CD4-positive, alpha-beta T cell (primary cell): ENCODE data around the gene UPB1. TPM values are rescaled to one million over a fixed set of nuclear protein-coding genes. Genes with fewer than 3 reads are reported as not detected.

Experiments
- ATAC-seq: fragments of 200-7000 bp; cut with Tn5 transposase; one replicate; pipeline ENCODE4 v1.10.0; 2022; ENCODE audit warnings: mild to moderate bottlenecking; ENCODE audit not compliant: poor library complexity
- CTCF ChIA-PET: fragments of 350-600 bp; sonication (Branson Sonifier 250); formaldehyde crosslinking; loops from one replicate; lab custom pipeline; 2021; ENCODE audit warnings: antibody characterized with exemption, inconsistent platforms; lab: Charles Lee
- POLR2A ChIA-PET: fragments of 350-600 bp; sonication (Branson Sonifier 250); formaldehyde crosslinking; loops from one replicate; lab custom pipeline; 2021; ENCODE audit warnings: antibody characterized with exemption, inconsistent platforms; lab: Charles Lee
- DNase-seq, 14 experiments: peaks; one replicate each; pipeline ENCODE4 v3.0.0-alpha.2; 2013 to 2020; ENCODE audit warnings: mixed read lengths in 2 of 14
- H3K27ac ChIP-seq, 2 donors: one replicate each; pipeline versions ENCODE4 v1.5.1 to v1.7.0; 2013; ENCODE audit warnings: low read length in 2 of 2, low read depth in 1 of 2, mild to moderate bottlenecking in 1 of 2
- H3K27me3 ChIP-seq, 2 experiments: 1 replicate in 1 of 2; 2 replicates in 1 of 2; pipeline versions ENCODE4 v1.6.1 to v1.7.0; 2013; ENCODE audit warnings: low read length in 2 of 2, control low read depth in 1 of 2, mild to moderate bottlenecking in 1 of 2, moderate library complexity in 1 of 2; ENCODE audit not compliant: insufficient read depth in 2 of 2, control insufficient read depth in 1 of 2
- H3K36me3 ChIP-seq: one replicate; pipeline ENCODE4 v1.6.1; 2013; ENCODE audit warnings: low read length, control low read depth; ENCODE audit not compliant: insufficient read depth
- H3K4me1 ChIP-seq: one replicate; pipeline ENCODE4 v1.6.1; 2013; ENCODE audit warnings: low read length, control low read depth; ENCODE audit not compliant: insufficient read depth
- H3K4me3 ChIP-seq: one replicate; pipeline ENCODE4 v1.5.1; 2013; ENCODE audit warnings: mild to moderate bottlenecking, low read length, moderate library complexity
- H3K9me3 ChIP-seq, 2 experiments: 1 replicate in 1 of 2; 2 replicates in 1 of 2; pipeline versions ENCODE4 v1.6.1 to v1.7.0; 2013; ENCODE audit warnings: low read length in 2 of 2, mild to moderate bottlenecking in 2 of 2, control low read depth in 1 of 2, moderate library complexity in 1 of 2; ENCODE audit not compliant: control insufficient read depth in 1 of 2, insufficient read depth in 1 of 2
- H3K27ac Mint-ChIP-seq: one replicate; pipeline ENCODE4 v1.8.0; 2020; ENCODE audit warnings: mixed read lengths
- H3K27me3 Mint-ChIP-seq: one replicate; pipeline ENCODE4 v1.8.0; 2021; ENCODE audit warnings: mixed read lengths
- H3K36me3 Mint-ChIP-seq: one replicate; pipeline ENCODE4 v1.8.0; 2021; ENCODE audit warnings: low read depth, mixed read lengths
- H3K4me1 Mint-ChIP-seq: one replicate; pipeline ENCODE4 v1.8.0; 2021; ENCODE audit warnings: low read depth, mixed read lengths
- H3K4me3 Mint-ChIP-seq: one replicate; pipeline ENCODE4 v1.8.0; 2020; ENCODE audit warnings: mild to moderate bottlenecking, mixed read lengths
- H3K9me3 Mint-ChIP-seq: one replicate; pipeline ENCODE4 v1.8.0; 2020; ENCODE audit warnings: mixed read lengths
- CTCF ChIP-seq: fragments of 200-600 bp; IDR thresholded peaks from one replicate; pipeline ENCODE4 v1.8.0; 2022; ENCODE audit warnings: antibody characterized with exemption, mild to moderate bottlenecking
- intact Hi-C, 2 experiments: fragments of 100-400 bp; cut with DNase I in 1 of 2; cut with micrococcal nuclease in 1 of 2; formaldehyde crosslinking; loops; one replicate each; pipeline versions ENCODE4 v1.15.1 to v1.9.0; 2023 to 2025; cut with DNase I, micrococcal nuclease
- total RNA-seq, 174 experiments: library from RNA in 2 of 174; stranded (reverse) in 2 of 174; gene quantifications; one replicate each; pipeline ENCODE4 v1.2.3 and lab custom pipeline; 2021 to 2026

UPB1 gene
- total RNA-seq, 2 experiments from 2014 or later = 2.7 to 3.7 TPM

- Mint-ChIP-seq H3K27me3 (no peaks in the 10 kb centered on the region), H3K36me3 (peaks cover 88% of the 10 kb centered on the region), H3K4me3 (no peak overlapping the region), H3K4me1 (peaks cover 37% of the 10 kb centered on the region), H3K9me3 (no peaks in the 10 kb centered on the region), H3K27ac (no peak overlapping the region)
- peaks cover 22% of the 10 kb centered on the region for H3K4me1 ChIP-seq
- H3K9me3 ChIP-seq = no peaks in the 10 kb centered on the region
- no peak for ATAC-seq
- intact Hi-C loops = no loop called here
- H3K27me3 ChIP-seq = no peaks in the 10 kb centered on the region
- DNase-seq = no peak
- no peak overlapping the region for H3K27ac ChIP-seq
- ChIA-PET POLR2A (interaction anchor here (1.9 kb wide), 1 partner anchor 12 kb away, joined by 7 read pairs; the partner anchor contains the start of genes GUCD1 and SNRPD3), CTCF (no interaction called here)
- peaks cover 76% of the 10 kb centered on the region for H3K36me3 ChIP-seq
- no peak for TF ChIP-seq CTCF
- no peak overlapping the region for H3K4me3 ChIP-seq
These were observed 72.5 kb downstream of the UPB1 start for GRCh38 chr22:24567668-24568067.

DNA sequence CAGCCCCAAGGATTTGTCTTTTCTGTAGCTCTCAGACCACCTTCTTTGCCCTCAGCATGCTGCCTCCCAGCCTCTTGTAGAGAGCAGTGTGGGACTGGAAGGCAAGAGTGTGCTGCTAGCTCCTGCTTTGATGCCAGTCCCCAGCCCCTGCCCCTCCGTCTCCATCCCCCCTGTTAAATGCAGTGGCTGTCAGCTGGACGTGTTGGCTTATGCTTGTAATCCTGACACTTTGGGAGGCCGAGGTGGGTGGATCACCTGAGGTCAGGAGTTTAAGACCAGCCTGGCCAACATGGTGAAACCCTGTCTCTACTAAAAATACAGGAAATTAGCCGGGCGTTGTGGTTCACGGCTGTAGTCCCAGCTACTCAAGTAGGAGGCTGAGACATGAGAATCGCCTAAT is 76.1 kb downstream of the UPB1 start:
- peaks cover 9% of the 10 kb centered on the region for H3K4me1 Mint-ChIP-seq
- no peak overlapping the region for H3K4me3 Mint-ChIP-seq
- CTCF ChIA-PET = no interaction called here
- H3K9me3 Mint-ChIP-seq = no peaks in the 10 kb centered on the region
- Histone ChIP-seq H3K4me3 (no peak overlapping the region), H3K4me1 (no peaks in the 10 kb centered on the region), H3K9me3 (no peaks in the 10 kb centered on the region), H3K36me3 (peaks cover 70% of the 10 kb centered on the region), H3K27ac (no peak overlapping the region), H3K27me3 (no peaks in the 10 kb centered on the region)
- intact Hi-C loops = no loop called here
- no peak overlapping the region for H3K27ac Mint-ChIP-seq
- H3K36me3 Mint-ChIP-seq = peaks cover 80% of the 10 kb centered on the region
- TF ChIP-seq CTCF = no peak
- ATAC-seq (no peak), DNase-seq (no peak)
- POLR2A ChIA-PET = no interaction called here
- H3K27me3 Mint-ChIP-seq = no peaks in the 10 kb centered on the region

- ChIA-PET POLR2A (no interaction called here), CTCF (no interaction called here)
- Histone ChIP-seq H3K27me3 (no peaks in the 10 kb centered on the region), H3K4me3 (no peak overlapping the region), H3K9me3 (no peaks in the 10 kb centered on the region), H3K36me3 (peaks cover 32% of the 10 kb centered on the region), H3K27ac (no peak overlapping the region), H3K4me1 (no peaks in the 10 kb centered on the region)
- TF ChIP-seq CTCF = no peak
- DNase-seq (no peak), ATAC-seq (no peak)
- intact Hi-C loops = no loop called here
- Mint-ChIP-seq H3K27ac (no peak overlapping the region), H3K9me3 (no peaks in the 10 kb centered on the region), H3K4me3 (no peak overlapping the region), H3K36me3 (peaks cover 45% of the 10 kb centered on the region), H3K27me3 (no peaks in the 10 kb centered on the region), H3K4me1 (no peaks in the 10 kb centered on the region)
These were observed 81.6 kb downstream of the UPB1 start for GRCh38 chr22:24576778-24577177.

Other genes with a start within 250 kb of the UPB1 start
- 10 to 100 TPM; 27.5 to 31.8 TPM for gene SPECC1L, start 224.5 kb upstream of the UPB1 start, total RNA-seq
- 10 to 100 TPM; 15.5 to 16.4 TPM for gene ADORA2A, start 67.7 kb upstream of the UPB1 start, total RNA-seq
- gene GUCD1, start 59.8 kb downstream of the UPB1 start, total RNA-seq = 10 to 100 TPM; 60.9 to 68.3 TPM
- gene SNRPD3, start 60.7 kb downstream of the UPB1 start, total RNA-seq = 10 to 100 TPM; 31.0 to 31.5 TPM
- gene LRRC75B, start 97.7 kb downstream of the UPB1 start, total RNA-seq = not detected
- gene GGT1, start 107.9 kb downstream of the UPB1 start, total RNA-seq = 10 to 100 TPM; 19.7 to 20.1 TPM